SHP77 treated with DMSO at 0.1 percent for 48 hours (cell line): ENCODE data around the gene TMEM145.
"Not testable (repeated sequence)": the region's sequence is repeated elsewhere in the genome, so short reads cannot be mapped to it uniquely, and the experiment has no call there.

Source experiments
- DNase-seq: peaks from one replicate; lab custom pipeline; 2025; lab: John Stamatoyannopoulos, UW

Gene TMEM145

GRCh38 chr19:42313840-42314755 lies 989 bp downstream of the TMEM145 start:
- no peak for DNase-seq

GRCh38 chr19:42315024-42315423 lies 1.9 kb downstream of the TMEM145 start:
- DNase-seq: no peak

GRCh38 chr19:42316223-42317211 lies 3.4 kb downstream of the TMEM145 start:
- DNase-seq: no peak

GRCh38 chr19:42317535-42317934 lies 4.4 kb downstream of the TMEM145 start:
- no peak for DNase-seq

GRCh38 chr19:42322305-42322704 lies 9.2 kb downstream of the TMEM145 start:
- DNase-seq: no peak

GRCh38 chr19:42323473-42323851 lies 10.4 kb downstream of the TMEM145 start:
- no peak for DNase-seq

GRCh38 chr19:42323852-42324654 lies 10.9 kb downstream of the TMEM145 start:
- no peak for DNase-seq

GRCh38 chr19:42324655-42325307 lies 11.7 kb downstream of the TMEM145 start:
- no peak for DNase-seq

- peak; percentile 97 for DNase-seq
Observed at GRCh38 chr19:42325308-42325895, 12.3 kb downstream of the TMEM145 start, which contains the start of gene MEGF8. TSS of gene MEGF8 (plus strand) at chr19:42325635. CDS start at chr19:42326244, 609 bp downstream.

- DNase-seq: no peak
Observed at GRCh38 chr19:42325896-42326771, 13.0 kb downstream of the TMEM145 start.

GRCh38 chr19:42326969-42327368 lies 13.9 kb downstream of the TMEM145 start:
- DNase-seq: no peak

- no peak for DNase-seq
Observed at GRCh38 chr19:42327381-42327780, 14.3 kb downstream of the TMEM145 start.

- no peak for DNase-seq
Observed at GRCh38 chr19:42328106-42328505, 15.0 kb downstream of the TMEM145 start.

GRCh38 chr19:42328854-42329253 lies 15.7 kb downstream of the TMEM145 start:
- DNase-seq: no peak

GRCh38 chr19:42330241-42330711 lies 17.2 kb downstream of the TMEM145 start:
- DNase-seq: no peak

- not testable (repeated sequence) for DNase-seq
Observed at GRCh38 chr19:42331333-42331732, 18.2 kb downstream of the TMEM145 start.

GRCh38 chr19:42332059-42332458 lies 18.9 kb downstream of the TMEM145 start:
- DNase-seq: no peak

GRCh38 chr19:42333018-42333417 lies 19.9 kb downstream of the TMEM145 start:
- no peak for DNase-seq

GRCh38 chr19:42333975-42334696 lies 21.0 kb downstream of the TMEM145 start:
- no peak for DNase-seq
